CD4-positive, alpha-beta memory T cell (primary cell): Measurements from ENCODE around the gene SLC16A7. TPM values are rescaled to one million over a fixed set of nuclear protein-coding genes. Genes with fewer than 3 reads are reported as not detected.
"Not testable (repeated sequence)": the region's sequence is repeated elsewhere in the genome, so short reads cannot be mapped to it uniquely, and the experiment has no call there.

ENCODE experiments used
- CTCF ChIA-PET: fragments of 350-600 bp; sonication (Branson Sonifier 250); formaldehyde crosslinking; loops from one replicate; lab custom pipeline; 2021; ENCODE audit warnings: inconsistent platforms; ENCODE audit not compliant: partially characterized antibody; lab: Charles Lee
- POLR2A ChIA-PET: fragments of 350-600 bp; sonication (Branson Sonifier 250); formaldehyde crosslinking; loops from one replicate; lab custom pipeline; 2021; ENCODE audit not compliant: partially characterized antibody; lab: Charles Lee
- DNase-seq, 5 donors: peaks; one replicate each; pipeline versions ENCODE4 v3.0.0 to v3.0.0-alpha.2; 2020 to 2022; ENCODE audit warnings: mixed read lengths in 1 of 5
- H3K27ac ChIP-seq: one replicate; pipeline ENCODE4 v1.7.0; 2013; ENCODE audit warnings: low read depth, low read length
- H3K27me3 ChIP-seq: 2 replicates; pipeline ENCODE4 v1.7.0; 2013; ENCODE audit warnings: mild to moderate bottlenecking, low read length, moderate library complexity; ENCODE audit not compliant: insufficient read depth
- H3K36me3 ChIP-seq: 2 replicates; pipeline ENCODE4 v1.7.0; 2013; ENCODE audit warnings: mild to moderate bottlenecking, low read length, moderate library complexity; ENCODE audit not compliant: insufficient read depth
- H3K4me1 ChIP-seq: 2 replicates; pipeline ENCODE4 v1.7.0; 2013; ENCODE audit warnings: mild to moderate bottlenecking, low read length, moderate library complexity; ENCODE audit not compliant: insufficient read depth
- H3K4me3 ChIP-seq, 2 donors: one replicate each; pipeline ENCODE4 v1.7.0; 2013; ENCODE audit warnings: low read length in 2 of 2, mild to moderate bottlenecking in 1 of 2
- H3K9me3 ChIP-seq, 2 donors: one replicate each; pipeline ENCODE4 v1.7.0; 2013; ENCODE audit warnings: low read length in 2 of 2, control low read depth in 1 of 2; ENCODE audit not compliant: control insufficient read depth in 1 of 2
- H3K27ac Mint-ChIP-seq, 7 donors: one replicate each; pipeline ENCODE4 v1.8.0; 2020 to 2021; ENCODE audit warnings: mixed read lengths in 7 of 7, mild to moderate bottlenecking in 6 of 7, inconsistent platforms in 3 of 7, moderate library complexity in 3 of 7
- H3K27me3 Mint-ChIP-seq, 2 donors: one replicate each; pipeline ENCODE4 v1.8.0; 2020 to 2021; ENCODE audit warnings: mixed read lengths in 2 of 2
- H3K36me3 Mint-ChIP-seq, 2 donors: one replicate each; pipeline ENCODE4 v1.8.0; 2020 to 2021; ENCODE audit warnings: mixed read lengths in 2 of 2, inconsistent platforms in 1 of 2, mild to moderate bottlenecking in 1 of 2
- H3K4me1 Mint-ChIP-seq, 4 donors: one replicate each; pipeline ENCODE4 v1.8.0; 2020 to 2021; ENCODE audit warnings: mixed read lengths in 4 of 4, mild to moderate bottlenecking in 1 of 4
- H3K4me3 Mint-ChIP-seq, 8 donors: one replicate each; pipeline ENCODE4 v1.8.0; 2020 to 2021; ENCODE audit warnings: mixed read lengths in 8 of 8, mild to moderate bottlenecking in 7 of 8, moderate library complexity in 6 of 8, inconsistent platforms in 3 of 8
- H3K9me3 Mint-ChIP-seq, 8 donors: one replicate each; pipeline ENCODE4 v1.8.0; 2020 to 2021; ENCODE audit warnings: mixed read lengths in 8 of 8, mild to moderate bottlenecking in 5 of 8, inconsistent platforms in 3 of 8, moderate library complexity in 1 of 8
- intact Hi-C: fragments of 100-400 bp; cut with micrococcal nuclease; formaldehyde crosslinking; loops from one replicate; pipeline ENCODE4 v1.15.1; 2023
- polyA plus RNA-seq, 2 donors: library from polyadenylated mRNA; unstranded; fragments of 300-500 nt; fragmentation: Illumina TruSeq; gene quantifications; one replicate each; pipeline ENCODE4 v1.2.3, GENCODE V29; 2021
- total RNA-seq, 2 experiments: library from RNA; stranded (reverse); gene quantifications; one replicate each; pipeline ENCODE4 v1.2.3, GENCODE V29; 2021

SLC16A7 gene
- total and polyA plus RNA-seq, 4 experiments from 2014 or later = 20.3 to 52.9 (median 37.7) TPM

DNA sequence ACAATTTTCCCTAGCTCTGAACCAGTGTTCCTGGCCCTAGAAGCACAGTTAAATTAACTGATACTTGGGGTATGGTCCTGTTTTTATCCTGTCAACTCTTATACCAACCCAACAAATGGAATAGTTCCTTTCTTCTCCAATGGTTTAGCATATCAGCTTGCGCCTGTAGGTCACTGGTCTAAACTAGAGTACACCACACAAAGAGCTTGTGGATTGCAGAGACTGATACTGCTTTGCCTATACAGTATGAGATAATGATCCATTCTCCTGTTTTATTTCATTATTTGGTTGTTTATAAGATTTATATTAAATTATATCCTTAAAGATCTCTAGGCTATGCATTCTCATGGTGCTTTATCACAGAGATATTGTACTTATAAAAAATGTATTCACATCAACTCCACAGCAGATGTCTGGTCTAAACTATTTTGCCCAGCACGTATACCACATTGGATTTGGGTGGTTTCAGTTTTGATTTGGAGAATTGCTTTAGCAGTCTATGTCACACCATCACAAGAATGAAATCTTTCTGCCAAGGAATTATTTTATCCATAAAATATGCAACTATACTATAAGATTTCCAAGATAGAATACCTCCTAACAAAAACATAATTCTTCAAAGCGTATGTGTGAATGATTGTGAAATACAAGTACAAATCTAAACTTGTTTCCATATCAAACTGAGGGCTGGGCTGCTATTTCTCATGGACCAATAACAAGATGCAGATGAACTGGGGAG lies 142.1 kb downstream of the SLC16A7 start:
- no peak overlapping the region for H3K27ac Mint-ChIP-seq
- DNase-seq = no peak
- POLR2A ChIA-PET = no interaction called here
- no peaks in the 10 kb centered on the region for H3K4me1 ChIP-seq
- H3K4me3 ChIP-seq = no peak overlapping the region
- H3K4me3 Mint-ChIP-seq = no peak overlapping the region
- no peaks in the 10 kb centered on the region for H3K27me3 ChIP-seq
- no peaks in the 10 kb centered on the region for H3K36me3 ChIP-seq
- no peak overlapping the region for H3K27ac ChIP-seq
- H3K27me3 Mint-ChIP-seq = no peaks in the 10 kb centered on the region
- H3K4me1 Mint-ChIP-seq = peaks cover 6 to 12% (median 8%) of the 10 kb centered on the region in 4 donors
- CTCF ChIA-PET = no interaction called here
- H3K36me3 Mint-ChIP-seq = peaks cover 27 to 40% of the 10 kb centered on the region in 2 donors
- no peaks in the 10 kb centered on the region for H3K9me3 ChIP-seq
- peaks cover 0 to 4% (median 2%) of the 10 kb centered on the region in 8 donors for H3K9me3 Mint-ChIP-seq
- intact Hi-C loops = no loop called here

DNA sequence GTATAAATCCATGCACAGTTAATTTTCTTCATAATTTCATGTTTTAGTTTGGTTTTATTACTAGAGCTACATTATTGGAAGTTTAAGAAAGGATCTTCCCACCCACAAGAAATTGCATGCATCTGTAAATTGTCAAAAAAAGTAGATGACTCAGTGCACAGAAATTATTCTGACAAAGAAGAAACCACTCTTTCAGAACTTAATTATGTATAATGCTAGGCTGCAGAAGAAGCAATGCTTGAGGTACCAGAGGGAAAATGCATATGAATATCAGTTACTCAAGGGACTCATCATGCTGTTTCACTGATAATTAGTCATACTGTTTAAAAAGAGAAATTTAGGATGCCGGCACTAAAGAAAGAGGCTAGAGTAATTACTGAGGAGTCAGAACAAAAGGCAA lies 147.0 kb downstream of the SLC16A7 start:
- H3K9me3 ChIP-seq = no peaks in the 10 kb centered on the region
- intact Hi-C loops = no loop called here
- ChIA-PET POLR2A (no interaction called here), CTCF (no interaction called here)
- peaks cover 0 to 8% (median 2%) of the 10 kb centered on the region in 8 donors for H3K9me3 Mint-ChIP-seq
- DNase-seq = no peak
- H3K4me1 ChIP-seq = no peaks in the 10 kb centered on the region
- no peak overlapping the region for H3K27ac Mint-ChIP-seq
- H3K36me3 ChIP-seq = no peaks in the 10 kb centered on the region
- peaks cover 36 to 61% of the 10 kb centered on the region in 2 donors for H3K36me3 Mint-ChIP-seq
- no peaks in the 10 kb centered on the region for H3K27me3 Mint-ChIP-seq
- H3K27ac ChIP-seq = no peak overlapping the region
- H3K4me1 Mint-ChIP-seq = no peaks in the 10 kb centered on the region
- H3K4me3 ChIP-seq = no peak overlapping the region
- no peak overlapping the region for H3K4me3 Mint-ChIP-seq
- no peaks in the 10 kb centered on the region for H3K27me3 ChIP-seq

DNA sequence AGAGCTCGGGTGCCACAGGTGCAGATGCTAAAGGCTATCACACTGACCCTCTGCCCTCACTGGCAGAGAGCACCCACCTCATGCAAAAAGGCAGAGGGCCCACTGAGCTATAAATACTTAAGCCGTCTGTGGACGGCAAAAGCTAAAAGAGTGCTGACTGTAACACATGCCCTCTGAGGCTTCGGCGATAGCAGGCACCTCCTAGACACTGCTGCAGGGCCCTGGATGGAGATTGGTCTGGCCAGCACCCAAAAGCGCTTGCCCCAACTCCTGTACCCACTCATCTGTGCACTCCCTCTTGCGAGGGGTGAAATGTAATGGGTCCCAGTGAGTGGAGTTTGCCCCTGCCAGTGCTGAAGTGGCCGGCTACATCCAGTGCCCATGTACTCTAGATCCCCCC lies 148.7 kb downstream of the SLC16A7 start:
- H3K9me3 ChIP-seq = no peaks in the 10 kb centered on the region
- Mint-ChIP-seq H3K27me3 (no peaks in the 10 kb centered on the region), H3K4me1 (peaks cover 0 to under 1% (median 0%) of the 10 kb centered on the region in 4 donors), H3K27ac (no peak overlapping the region), H3K4me3 (no peak overlapping the region), H3K9me3 (peaks cover 0 to 7% (median 0%) of the 10 kb centered on the region in 8 donors), H3K36me3 (peaks cover 38 to 70% of the 10 kb centered on the region in 2 donors)
- H3K27ac ChIP-seq = no peak overlapping the region
- DNase-seq = no peak
- intact Hi-C loops = no loop called here
- ChIA-PET CTCF (no interaction called here), POLR2A (no interaction called here)
- no peaks in the 10 kb centered on the region for H3K4me1 ChIP-seq
- no peaks in the 10 kb centered on the region for H3K27me3 ChIP-seq
- no peak overlapping the region for H3K4me3 ChIP-seq
- no peaks in the 10 kb centered on the region for H3K36me3 ChIP-seq

DNA sequence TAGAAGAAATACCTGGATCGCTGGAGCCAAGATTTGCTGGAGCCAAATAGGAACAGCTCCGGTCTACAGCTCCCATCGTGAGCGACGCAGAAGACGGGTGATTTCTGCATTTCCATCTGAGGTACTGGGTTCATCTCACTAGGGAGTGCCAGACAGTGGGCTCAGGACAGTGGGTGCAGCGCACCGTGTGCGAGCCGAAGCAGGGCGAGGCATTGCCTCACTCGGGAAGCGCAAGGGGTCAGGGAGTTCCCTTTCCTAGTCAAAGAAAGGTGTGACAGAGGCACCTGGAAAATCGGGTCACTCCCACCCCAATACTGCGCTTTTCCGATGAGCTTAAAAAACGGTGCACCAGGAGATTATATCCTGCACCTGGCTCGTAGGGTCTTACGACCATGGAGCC lies 155.3 kb downstream of the SLC16A7 start:
- H3K27me3 Mint-ChIP-seq, DNase-seq, POLR2A ChIA-PET, H3K4me1 ChIP-seq, H3K4me3 ChIP-seq, H3K36me3 ChIP-seq, intact Hi-C loops, H3K4me1 Mint-ChIP-seq, H3K27me3 ChIP-seq, H3K27ac ChIP-seq, H3K4me3 Mint-ChIP-seq, CTCF ChIA-PET, H3K27ac Mint-ChIP-seq, H3K9me3 ChIP-seq: not testable (repeated sequence)
- H3K36me3 Mint-ChIP-seq = peaks cover 22 to 31% of the 10 kb centered on the region in 2 donors
- H3K9me3 Mint-ChIP-seq = peaks cover 0 to 23% (median 13%) of the 10 kb centered on the region in 8 donors

DNA sequence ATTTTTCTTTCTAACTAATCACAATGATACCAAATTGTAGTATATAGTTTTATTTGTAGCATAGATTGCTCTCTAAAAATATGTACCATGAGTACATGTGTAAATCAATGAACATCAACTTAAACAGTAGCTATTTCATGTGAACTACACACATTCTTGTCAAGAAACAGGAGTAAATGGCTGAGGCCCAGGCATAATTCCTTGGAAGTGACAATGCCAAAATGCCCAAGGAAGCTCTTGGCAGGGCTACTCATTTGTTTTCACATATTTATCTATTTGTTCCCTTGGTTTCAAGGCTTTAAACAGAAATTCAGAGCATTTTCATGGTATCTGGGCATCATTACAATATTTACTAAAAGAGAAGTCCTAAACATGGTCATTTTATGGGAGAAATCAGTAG lies 165.7 kb downstream of the SLC16A7 start:
- Mint-ChIP-seq H3K36me3 (peaks cover 5 to 15% of the 10 kb centered on the region in 2 donors), H3K4me3 (no peak overlapping the region), H3K27me3 (no peaks in the 10 kb centered on the region), H3K27ac (no peak overlapping the region), H3K9me3 (peaks cover 0 to 5% (median 0%) of the 10 kb centered on the region in 8 donors), H3K4me1 (peaks cover 0 to 6% (median 2%) of the 10 kb centered on the region in 4 donors)
- Histone ChIP-seq H3K27me3 (no peaks in the 10 kb centered on the region), H3K27ac (no peak overlapping the region), H3K9me3 (no peaks in the 10 kb centered on the region), H3K4me3 (no peak overlapping the region), H3K36me3 (no peaks in the 10 kb centered on the region), H3K4me1 (no peaks in the 10 kb centered on the region)
- POLR2A ChIA-PET = no interaction called here
- no peak for DNase-seq
- CTCF ChIA-PET = interaction anchor here (1.4 kb wide), 1 partner anchor 46 kb away, joined by 4 read pairs; no protein-coding TSS in a partner anchor
- intact Hi-C loops = no loop called here

DNA sequence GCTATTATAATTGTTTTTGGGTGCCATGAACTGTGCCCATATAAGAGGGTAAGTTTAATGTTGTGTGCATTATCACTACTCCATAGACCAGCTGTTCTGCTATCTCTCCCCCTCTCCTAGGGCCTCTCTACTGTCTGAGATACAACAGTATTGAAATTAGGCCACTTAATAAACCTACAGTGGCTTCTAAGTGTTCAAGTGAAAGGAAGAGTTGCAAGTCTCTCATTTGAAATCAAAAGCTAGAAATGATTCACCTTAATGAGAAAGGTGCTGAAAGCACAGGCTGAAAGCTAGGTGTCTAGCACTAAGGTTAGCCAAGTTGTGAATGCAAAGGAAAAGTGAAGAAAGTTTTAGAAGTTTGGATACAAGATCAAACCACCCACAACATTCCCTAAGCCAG lies 168.0 kb downstream of the SLC16A7 start:
- ChIA-PET POLR2A (no interaction called here), CTCF (no interaction called here)
- H3K4me1 ChIP-seq = no peaks in the 10 kb centered on the region
- H3K27me3 Mint-ChIP-seq = no peaks in the 10 kb centered on the region
- peaks cover 0 to 2% (median 0%) of the 10 kb centered on the region in 8 donors for H3K9me3 Mint-ChIP-seq
- H3K4me3 Mint-ChIP-seq = no peak overlapping the region
- DNase-seq = no peak
- H3K4me3 ChIP-seq = no peak overlapping the region
- H3K9me3 ChIP-seq = no peaks in the 10 kb centered on the region
- no peak overlapping the region for H3K27ac Mint-ChIP-seq
- H3K36me3 Mint-ChIP-seq = peaks cover 11 to 36% of the 10 kb centered on the region in 2 donors
- intact Hi-C loops = no loop called here
- H3K36me3 ChIP-seq = no peaks in the 10 kb centered on the region
- peaks cover 0 to 11% (median 6%) of the 10 kb centered on the region in 4 donors for H3K4me1 Mint-ChIP-seq
- no peak overlapping the region for H3K27ac ChIP-seq
- no peaks in the 10 kb centered on the region for H3K27me3 ChIP-seq

DNA sequence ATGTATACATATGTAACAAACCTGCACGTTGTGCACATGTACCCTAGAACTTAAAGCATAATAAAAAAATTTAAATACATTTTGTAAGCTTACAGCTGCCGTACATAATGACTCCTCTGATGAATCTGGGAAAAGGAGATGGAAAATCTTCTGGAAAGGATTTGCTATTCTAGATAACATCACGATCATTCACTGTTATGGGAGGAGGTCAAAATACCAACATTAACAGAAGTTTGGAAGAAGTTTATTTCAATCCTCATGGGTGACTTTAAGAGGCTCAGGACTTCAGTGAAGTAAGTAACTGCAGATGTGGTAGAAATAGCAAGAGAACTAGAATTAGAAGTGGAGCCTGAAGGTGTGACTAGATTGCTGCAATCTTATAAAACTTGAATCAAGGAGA lies 172.2 kb downstream of the SLC16A7 start:
- Mint-ChIP-seq H3K4me1 (peaks cover 0 to 10% (median 7%) of the 10 kb centered on the region in 4 donors), H3K27ac (peak overlapping the region in 3 of 7 donors; percentile 3 to 26 (median 18)), H3K36me3 (peaks cover 22 to 34% of the 10 kb centered on the region in 2 donors), H3K9me3 (peaks cover 0 to 2% (median 0%) of the 10 kb centered on the region in 8 donors), H3K27me3 (no peaks in the 10 kb centered on the region), H3K4me3 (no peak overlapping the region)
- ChIA-PET CTCF (no interaction called here), POLR2A (no interaction called here)
- intact Hi-C loops = no loop called here
- H3K9me3 ChIP-seq = no peaks in the 10 kb centered on the region
- no peak overlapping the region for H3K4me3 ChIP-seq
- DNase-seq = no peak
- H3K27ac ChIP-seq = no peak overlapping the region
- no peaks in the 10 kb centered on the region for H3K4me1 ChIP-seq
- H3K27me3 ChIP-seq = no peaks in the 10 kb centered on the region
- H3K36me3 ChIP-seq = no peaks in the 10 kb centered on the region
